ENCODE results near the gene PTPRK.

PTPRK gene

DNA sequence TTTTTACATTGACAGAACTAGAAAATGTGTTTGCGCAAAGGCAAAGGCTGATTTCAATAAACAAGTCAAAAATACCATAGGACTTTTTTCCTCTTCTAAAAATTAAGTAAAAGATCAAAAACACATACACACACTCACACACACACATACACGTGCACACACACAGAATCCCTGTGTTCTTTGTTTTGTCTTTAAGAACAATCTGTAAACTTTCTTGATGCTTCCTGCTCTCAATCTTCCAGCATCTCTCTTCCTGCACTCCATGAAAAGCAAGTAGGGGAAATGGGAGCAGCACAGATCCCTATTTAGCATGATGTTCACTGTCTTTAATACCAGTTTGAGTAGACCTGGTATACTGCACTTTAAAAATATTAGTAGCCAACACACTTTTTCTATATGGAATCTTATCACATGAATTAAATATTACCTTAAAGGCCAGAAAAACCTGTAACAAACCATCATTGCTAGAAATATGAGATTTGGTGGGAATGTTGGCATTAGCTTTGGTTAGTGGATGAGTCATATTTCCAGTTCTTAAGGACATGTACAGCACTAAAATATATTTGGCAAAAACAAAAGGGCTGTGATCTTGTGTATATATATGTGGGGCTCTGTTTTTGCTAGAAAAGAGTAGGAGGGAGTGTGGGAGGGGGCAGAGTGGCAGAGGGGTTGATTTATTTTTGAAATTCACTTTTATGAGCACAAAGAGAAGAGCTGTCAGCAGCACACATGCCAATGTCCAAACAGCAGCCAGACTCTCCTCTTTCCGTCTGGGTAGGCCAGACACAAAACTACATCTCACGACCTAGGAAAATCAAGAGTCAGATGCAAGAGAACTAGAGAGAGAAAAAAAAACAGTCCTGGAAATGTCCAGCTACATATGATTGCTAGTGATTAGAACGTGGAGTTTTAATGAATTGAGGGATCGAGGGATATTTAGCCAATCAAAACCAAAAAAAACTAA lies 4.6 kb downstream of the PTPRK start:
- DNase-seq: peak; percentile 7

DNA sequence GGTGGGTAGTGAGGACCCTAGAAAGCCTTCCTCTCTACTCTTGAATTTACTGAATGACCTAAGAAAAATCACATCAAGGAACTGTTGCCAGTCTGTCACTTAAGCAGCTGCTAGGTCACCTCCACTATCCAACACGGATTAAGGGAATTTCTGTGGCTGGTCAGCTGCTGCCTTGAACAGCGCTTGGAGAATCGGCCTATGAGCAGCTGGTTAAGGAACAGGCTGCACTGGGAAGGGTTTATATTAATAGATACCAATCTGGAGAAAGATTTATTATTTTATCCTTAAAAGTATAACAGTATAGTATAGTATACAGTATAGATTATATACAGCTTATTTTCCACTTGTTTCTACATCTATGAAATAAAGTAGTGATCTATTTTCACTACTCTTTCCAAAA lies 6.5 kb downstream of the PTPRK start:
- DNase-seq: no peak

DNA sequence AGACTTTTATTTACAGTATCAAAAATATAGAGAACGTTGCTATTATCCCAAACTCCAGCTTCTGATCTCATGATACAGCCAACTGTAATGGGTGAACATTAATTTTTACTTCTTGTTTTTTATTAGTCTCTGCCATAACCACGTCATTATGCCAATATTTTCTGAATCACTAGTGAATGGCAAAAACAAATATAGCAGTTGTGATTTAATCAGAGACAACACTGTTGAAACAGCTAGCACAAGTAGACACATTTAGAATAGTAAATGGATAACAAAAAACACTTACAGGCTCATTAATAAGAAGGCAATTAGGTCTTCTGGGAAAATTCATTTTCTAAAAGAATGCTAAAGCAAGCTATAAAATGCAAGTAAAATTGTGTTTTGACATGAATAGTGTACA lies 8.1 kb downstream of the PTPRK start:
- DNase-seq: peak; percentile 20

DNA sequence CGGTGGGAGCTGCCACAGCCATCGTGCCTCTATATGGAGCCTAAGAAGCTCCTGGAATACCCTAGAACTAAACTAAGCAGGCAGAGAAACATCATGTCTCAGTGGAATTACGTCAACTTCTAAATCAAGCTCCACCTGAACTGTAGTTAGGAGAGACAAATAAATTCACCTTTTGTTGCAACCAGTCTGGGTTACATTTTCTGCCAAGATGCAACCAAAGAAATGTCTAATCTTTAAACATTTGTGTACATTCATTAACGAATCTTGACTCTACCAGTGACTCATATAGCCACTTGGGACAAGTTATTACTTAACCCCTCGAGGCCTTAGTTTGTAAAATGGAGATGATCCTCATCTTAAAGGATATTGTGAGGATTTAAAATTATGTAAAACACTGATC lies 8.9 kb downstream of the PTPRK start:
- no peak for DNase-seq

DNA sequence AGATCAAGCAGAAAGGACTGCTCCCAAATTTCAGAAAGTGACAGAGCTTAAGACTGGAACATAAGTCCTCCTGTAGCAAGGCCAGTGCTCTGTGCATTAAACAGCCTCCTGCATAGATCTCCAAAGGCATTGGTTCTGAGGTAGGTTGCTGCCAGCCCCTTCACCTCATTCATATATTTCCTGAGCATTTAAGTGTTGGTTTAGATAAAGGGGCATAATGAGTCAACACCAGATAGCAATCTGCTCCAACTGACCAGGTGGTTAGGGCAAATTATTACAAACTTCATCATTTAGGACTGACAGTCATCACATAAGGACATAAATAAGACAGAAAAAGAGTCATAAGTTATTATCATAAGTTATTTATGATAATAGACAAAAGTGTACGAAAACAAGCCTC lies 10.7 kb downstream of the PTPRK start:
- peak; percentile 31 for DNase-seq

DNA sequence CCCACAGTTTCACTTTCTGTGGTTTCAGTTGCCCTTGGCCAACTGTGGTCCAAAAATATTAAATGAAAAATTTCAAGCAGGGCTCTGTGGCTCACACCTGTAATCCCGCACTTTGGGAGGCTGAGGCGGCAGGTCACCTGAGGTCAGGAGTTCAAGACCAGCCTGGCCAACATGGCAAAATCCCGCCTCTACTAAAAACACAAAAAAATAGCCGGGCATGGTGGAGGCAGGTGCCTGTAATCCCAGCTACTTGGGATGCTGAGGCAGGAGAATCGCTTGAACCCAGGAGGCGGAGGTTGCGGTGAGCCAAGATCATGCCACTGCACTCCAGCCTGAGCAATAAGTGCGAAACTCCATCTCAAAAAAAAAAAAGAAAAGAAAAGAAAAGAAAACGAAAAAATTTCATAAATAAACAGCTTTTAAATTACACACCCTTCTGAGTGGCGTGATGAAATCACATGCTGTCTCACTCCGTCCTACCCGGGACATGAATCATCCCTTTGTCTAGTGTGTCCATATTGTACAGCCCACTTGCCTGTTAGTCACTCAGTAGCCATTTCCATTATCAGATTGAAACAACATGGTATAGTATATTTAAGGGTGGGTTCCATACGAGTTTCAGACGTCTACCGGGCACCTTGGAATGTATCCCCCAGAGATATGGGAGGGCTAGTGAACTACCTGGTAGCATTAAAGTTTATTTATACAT lies 11.7 kb downstream of the PTPRK start:
- DNase-seq: peak; percentile 44

DNA sequence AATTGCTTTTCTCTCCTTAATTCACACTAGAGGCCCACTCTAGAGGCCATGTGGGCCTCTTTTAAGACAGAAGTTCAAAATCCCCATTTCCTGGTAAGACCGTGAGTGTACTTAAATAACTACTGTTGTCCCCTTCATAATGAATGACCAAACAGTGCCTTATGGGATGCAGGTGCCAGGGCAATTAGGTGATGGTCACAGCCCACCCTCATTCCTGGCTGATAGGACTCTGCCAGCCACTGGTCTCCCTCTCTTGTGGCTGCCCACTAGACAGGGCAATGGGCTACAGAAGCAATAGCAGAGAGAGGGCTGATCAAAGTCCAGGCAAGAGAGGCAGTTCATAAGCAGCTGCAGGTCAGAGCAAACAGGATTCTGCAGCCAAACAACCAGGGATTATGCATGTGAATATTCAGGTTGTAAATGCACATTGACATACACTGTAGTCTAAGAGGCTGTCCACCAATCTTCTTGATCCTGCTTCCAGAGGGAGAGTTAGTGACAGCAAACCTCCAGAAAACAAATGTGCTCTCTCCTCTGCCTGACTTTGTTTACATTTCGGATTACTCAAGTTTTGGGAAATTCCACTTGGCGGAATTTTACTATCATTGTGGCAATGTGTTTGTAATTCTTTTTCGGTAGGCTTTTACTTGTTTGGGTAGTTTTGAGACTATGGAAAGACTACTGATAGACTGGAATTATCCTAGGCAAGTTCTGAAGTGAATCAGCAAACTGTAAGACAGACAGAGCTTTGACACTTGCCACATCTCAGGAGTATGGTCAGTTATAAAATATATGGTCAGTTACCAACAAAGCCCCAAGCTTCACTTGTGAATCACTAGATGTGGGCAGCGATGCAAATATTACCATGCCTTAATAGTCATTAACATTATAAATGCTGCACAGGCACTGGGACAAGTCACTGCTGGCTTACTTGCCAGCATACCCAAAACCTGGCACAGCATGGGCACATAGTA lies 12.8 kb downstream of the PTPRK start:
- peak; percentile 84 for DNase-seq

DNA sequence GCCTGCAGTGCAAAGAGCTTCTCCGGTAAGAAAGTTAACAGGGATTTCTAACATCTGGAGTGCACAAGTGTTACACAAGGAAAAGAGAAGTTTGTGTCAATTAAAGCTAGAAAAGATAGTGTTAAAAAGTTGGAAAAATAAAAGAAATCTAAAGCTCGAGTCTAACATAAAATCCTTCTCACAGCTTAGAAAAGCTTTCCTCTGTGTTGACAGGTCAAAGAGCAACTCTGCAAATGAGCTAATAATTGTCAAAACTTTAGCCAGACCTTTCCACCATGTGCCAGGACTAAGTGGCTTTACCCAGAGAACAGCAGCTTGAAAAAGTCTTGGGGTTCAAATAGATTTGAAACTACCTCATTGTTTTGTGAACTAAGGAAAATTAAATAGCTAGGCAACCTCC lies 14.8 kb downstream of the PTPRK start:
- DNase-seq: no peak

DNA sequence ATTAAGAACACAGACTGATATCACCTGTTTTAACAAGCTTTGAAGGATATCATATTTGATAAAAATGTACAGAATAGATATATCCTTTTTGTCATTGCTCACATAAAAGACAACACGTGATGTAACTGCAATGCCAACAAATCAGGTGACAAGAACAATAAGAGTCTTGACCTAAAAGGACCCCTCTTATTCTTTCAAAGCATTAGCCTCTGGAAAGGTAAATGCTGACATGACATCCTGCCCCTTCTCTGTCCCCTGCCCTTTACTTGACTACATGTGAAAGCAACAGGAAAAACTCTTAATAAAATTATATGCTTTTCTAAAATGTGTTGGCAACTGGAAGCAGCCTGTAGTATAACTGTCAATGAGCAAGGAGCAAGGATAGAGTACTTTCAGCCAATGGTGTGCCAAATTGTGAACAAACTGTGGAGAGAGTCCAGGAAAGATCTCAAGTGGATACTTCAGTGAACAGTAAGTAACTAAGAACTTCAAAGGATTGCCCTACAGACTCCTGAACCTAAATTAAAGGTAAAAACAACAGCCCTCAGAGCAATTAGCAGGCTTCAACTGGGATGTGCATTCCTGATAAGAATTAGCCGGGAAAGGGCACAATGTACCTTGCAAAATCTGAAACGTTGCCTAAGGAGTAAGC lies 16.3 kb downstream of the PTPRK start:
- no peak for DNase-seq

DNA sequence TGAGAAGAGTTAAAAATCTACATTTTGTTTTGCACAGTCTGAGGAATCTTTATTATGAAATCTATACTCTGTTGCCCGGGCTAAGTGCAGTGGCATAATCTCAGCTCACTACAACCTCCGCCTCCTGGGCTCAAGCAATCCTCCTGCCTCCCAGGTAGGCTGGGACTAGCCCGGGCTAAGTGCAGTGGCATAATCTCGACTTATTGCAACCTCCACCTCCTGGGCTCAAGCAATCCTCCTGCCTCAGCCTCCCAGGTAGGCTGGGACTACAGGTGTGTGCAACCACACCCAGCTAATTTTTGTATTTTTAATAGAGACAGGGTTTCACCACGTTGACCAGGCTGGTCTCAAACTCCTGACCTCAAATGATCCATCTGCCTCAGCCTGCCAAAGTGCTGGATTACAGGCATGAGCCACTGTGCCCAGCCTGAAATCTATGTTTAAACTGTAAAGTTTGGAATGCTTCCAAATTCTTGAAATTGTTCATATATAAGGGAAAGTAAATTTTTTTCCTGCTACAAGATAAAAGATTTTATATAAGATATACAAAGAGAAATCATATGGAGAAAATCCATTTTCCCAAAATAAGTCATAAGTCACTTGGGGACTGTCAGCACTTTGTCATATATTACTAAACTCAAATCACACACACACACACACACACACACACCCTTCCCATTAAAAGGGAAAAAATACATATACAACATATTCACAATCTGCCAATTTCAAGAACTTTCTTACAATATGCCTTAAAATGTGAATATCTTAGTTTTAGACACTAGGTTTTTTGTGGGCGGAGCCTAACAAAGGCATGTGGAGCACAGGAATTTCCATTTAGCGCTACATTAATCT lies 19.4 kb downstream of the PTPRK start:
- DNase-seq: no peak

DNA sequence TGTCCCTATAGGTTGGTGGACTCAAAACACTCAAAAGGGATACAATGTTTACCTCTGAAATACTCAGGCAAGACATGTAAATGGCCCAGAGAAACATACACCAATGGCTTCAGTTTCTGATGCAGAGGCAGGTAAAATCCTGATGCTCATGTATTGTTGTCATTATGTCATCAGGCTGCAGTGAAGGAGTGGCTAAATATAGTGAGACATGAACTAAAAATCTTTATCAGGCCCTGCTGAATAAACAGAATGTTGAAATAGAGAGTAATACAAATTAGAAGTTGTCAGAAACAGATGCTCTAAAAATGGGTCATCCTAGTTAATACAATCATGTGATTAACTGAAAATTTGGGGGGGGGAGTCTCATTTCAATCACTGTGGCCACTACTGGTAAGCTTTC lies 20.4 kb downstream of the PTPRK start:
- peak; percentile 43 for DNase-seq

DNA sequence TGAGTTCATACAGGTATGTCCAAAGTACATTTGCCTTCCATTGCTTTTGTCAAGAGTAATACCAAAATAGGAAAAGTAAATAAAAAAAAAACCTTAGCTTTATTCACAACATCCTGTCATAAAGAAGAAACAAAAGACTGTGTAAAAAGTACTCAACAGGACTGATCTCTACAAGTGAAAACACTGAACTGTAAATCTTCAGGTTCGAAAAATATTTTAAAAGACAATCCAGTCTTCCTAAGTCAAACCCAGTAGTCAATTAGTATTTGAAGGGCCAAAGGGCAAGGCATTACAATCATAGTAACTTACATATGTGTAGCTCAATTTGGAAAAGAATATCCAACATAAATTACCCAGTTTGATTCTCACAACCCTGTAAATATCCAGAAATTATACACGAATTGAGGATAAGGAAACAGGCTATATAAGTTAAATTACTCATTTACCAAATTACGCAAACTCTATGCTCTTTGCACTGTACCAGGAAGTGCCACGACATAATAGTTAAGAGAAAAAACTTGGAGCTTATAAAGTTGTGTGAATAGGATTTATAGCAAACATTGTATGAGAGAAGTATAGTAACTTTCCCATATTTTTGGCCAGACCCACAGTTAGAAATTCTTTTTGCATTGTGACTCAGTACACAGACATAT lies 21.2 kb downstream of the PTPRK start:
- DNase-seq: peak; percentile 42

DNA sequence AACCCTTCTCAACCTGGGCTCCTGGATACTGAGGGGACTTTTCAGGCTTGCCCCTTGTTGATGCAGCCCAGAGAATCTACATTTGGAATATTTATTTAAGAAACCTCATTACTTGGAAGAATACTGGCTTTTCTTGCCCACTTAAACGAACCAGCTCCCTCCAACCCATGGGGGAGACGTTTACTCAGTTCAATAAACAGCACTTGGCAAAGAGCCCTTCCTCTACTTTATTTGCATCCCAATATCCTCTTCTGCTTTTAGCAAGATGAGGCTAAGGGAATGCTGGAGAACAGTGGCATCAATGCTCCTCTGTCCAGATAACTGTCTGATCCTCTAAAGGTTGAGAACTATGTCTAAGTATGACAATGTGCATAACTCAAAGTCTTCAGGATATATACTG lies 22.2 kb downstream of the PTPRK start:
- no peak for DNase-seq

DNA sequence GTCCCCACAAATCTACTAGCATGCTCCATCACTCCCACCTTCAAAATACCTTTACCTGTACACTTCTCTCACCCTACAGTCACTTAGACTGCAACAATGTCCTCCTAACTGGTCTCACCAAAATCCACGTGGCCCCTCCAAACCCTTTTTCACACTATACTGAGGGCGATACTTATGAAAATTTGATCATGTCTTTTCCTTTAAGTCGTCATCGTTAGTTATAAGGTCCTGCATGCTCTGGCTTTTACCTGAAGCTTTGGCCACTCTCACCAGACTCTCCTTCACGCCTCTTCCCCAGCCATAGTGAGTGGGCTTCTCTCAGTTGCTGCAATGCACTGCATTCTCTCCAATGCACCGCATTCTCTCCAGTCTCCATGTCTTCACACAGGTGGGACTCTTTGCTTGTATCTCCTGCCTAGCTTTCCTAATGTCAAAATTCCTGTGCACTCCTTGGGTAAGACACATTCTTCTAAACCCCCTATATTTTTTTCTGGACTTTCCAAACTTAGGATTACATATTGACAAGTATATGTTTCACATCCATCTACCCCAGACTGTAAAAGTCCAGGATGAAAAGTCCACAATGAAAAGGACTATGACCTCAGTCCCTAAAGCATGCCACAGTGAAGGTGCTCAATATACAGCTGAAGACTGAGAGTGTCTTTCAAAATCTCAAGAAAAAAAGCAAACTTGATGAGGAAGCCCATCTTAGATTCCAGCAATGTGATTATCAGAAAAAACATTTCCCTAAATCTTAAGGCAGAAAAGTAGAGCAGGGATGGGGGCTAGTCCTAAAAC lies 24.7 kb downstream of the PTPRK start:
- no peak for DNase-seq

DNA sequence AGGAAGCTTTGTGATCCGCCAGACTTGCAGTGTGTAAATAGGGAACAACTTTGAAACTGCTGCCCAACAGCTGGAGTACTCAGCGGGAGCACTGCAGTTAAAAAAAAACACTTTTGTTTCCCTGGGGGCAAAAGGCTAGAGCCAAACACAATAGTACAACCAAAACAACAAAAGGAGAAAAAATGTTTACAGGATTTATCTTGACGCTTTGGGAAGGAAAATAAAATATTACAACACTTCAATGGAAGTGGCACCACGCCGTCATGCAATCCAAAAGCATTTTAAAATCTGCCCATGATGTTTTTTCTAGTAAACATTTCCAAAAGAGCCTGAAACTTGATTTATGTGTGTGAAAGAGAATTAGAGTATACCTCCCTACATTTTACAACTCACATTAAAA lies 26.0 kb downstream of the PTPRK start:
- peak; percentile 23 for DNase-seq

DNA sequence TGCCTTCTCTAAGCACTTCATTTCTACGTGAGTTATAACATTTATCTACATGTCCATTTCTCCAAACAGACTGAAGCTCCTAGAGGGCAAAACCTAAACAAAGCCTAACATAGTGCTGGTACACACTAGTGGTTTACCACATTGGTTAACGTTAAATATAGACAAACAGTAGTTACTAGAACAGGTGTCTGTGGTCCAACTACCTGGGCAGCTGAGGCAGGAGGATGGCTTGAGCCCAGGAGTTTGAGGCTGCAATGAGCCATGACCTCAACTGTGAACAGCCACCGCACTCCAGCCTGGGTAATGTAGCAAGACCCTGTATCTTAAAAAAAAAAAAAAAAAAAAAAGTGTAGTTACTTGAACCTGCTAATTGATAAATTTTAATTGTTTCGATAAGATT lies 26.5 kb downstream of the PTPRK start:
- DNase-seq: peak; percentile 20

DNA sequence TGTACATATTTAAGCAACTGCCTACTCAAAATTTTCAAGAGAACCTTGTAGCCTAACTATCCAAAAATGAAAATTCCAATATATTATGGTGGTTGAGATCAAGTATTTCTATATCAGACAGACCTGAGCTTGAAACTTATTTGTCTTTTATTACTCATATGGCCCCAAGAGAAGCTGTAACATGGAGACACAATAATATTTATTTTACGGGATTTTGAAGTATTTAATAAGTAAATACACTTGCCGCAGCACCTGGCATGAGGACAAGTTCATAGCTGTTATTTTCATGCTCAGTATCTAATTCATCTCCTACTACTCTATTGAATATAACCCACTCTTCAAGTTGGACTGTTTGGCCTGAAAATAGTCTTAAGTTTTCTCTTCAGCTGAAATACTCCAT lies 28.0 kb downstream of the PTPRK start:
- DNase-seq: peak; percentile 93

DNA sequence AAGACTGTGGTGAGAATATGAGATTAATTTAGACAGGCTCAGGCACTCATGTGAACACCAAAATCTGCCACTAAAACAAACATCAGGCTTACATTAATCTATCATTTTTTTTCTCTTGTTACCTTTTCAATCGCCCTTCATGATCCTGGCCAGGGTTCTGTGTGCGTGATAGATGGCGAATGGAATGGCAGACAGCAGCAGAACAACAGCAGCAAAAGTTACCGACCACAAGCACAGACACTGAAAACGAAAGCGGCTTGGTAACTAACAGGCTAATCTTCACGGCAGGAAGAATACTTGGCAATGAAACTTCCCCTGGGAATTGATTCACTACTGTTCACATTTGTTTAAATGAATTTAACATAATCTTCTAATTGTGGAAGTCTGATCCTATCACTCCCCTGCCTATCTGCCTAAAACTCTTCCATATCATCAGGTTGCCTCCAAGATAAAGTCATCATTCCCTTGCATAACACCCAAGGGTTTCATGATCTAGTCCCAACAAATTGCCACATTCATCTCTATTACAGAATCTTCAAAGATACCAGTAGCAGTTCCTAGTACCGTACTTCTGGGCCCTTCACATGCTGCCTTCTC lies 28.7 kb downstream of the PTPRK start:
- no peak for DNase-seq

DNA sequence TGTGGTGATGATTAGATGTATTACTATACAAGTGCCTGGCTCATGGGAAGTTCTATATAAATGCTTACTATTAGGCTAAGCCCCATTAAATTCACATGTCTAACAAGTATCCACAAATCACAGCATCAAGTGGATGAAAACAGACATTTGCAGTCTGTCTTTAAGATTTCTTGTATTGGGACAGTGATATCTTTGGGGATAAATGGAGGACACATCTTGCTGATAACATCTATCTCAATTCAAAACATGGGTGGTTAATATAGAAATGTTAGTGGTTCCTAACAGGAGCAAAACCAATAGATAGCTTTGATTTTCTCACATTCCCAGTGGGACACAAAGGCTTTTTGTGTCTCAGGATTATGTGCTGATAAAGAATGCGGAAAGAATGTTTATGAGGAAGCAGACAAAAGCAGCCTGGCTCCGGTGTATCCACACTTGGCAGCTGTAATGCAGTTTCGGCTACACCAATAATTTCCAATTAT lies 29.3 kb downstream of the PTPRK start:
- DNase-seq: no peak

All from DMS53 (cell line).